ENCODE results near the gene CFC1.
"Not testable (repeated sequence)": the region's sequence is repeated elsewhere in the genome, so short reads cannot be mapped to it uniquely, and the experiment has no call there.

CFC1 gene

GRCh38 chr2:130599393-130599792 lies at the start of gene CFC1:
Gene CFC1, minus strand, starts transcription at chr2:130599575. Its CDS starts 288 bp downstream, at chr2:130599287.
- not testable (repeated sequence) for DNase-seq (ENCODE audit: extremely low read depth in 1 of 2, low read depth in 1 of 2)

GRCh38 chr2:130641688-130642087 lies 42.3 kb upstream of the CFC1 start:
- DNase-seq (ENCODE audit: extremely low read depth in 1 of 2, low read depth in 1 of 2) = not testable (repeated sequence)

GRCh38 chr2:130638973-130639372 lies 39.6 kb upstream of the CFC1 start:
- not testable (repeated sequence) for DNase-seq (ENCODE audit: extremely low read depth in 1 of 2, low read depth in 1 of 2)

- DNase-seq (ENCODE audit: extremely low read depth in 1 of 2, low read depth in 1 of 2) = not testable (repeated sequence)
Measured at GRCh38 chr2:130628784-130629475, 29.6 kb upstream of the CFC1 start.

DNA sequence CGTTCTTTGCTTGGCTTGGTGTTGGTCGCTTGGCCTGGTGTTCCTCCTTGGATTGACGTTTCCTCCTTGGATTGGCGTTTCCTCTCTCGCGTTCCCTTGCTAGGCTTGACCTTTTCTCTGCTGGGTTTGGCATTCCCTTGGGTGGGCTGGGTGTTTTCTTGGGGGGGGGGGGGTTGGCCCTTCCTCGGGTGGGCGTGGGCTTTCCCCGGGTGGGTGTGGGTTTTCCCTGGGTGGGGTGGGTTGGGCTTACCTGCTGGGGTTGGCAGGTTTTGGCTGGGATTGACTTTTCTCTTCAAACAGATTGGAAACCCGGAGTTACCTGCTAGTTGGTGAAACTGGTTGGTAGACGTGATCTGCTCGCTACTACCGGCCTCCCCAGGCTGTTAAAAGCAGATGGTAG lies 11.8 kb upstream of the CFC1 start, which contains the start of gene POTEJ:
Gene POTEJ (plus strand): TSS at position 301 of the 400 bp plus-strand sequence. CDS start 93 bp downstream, at position 394.
- DNase-seq (ENCODE audit: extremely low read depth in 1 of 2, low read depth in 1 of 2) = not testable (repeated sequence)

GRCh38 chr2:130610486-130610885 lies 11.1 kb upstream of the CFC1 start:
- not testable (repeated sequence) for DNase-seq (ENCODE audit: extremely low read depth in 1 of 2, low read depth in 1 of 2)

- DNase-seq (ENCODE audit: extremely low read depth in 1 of 2, low read depth in 1 of 2) = not testable (repeated sequence)
Measured at GRCh38 chr2:130609002-130609920, 9.9 kb upstream of the CFC1 start.

DNA sequence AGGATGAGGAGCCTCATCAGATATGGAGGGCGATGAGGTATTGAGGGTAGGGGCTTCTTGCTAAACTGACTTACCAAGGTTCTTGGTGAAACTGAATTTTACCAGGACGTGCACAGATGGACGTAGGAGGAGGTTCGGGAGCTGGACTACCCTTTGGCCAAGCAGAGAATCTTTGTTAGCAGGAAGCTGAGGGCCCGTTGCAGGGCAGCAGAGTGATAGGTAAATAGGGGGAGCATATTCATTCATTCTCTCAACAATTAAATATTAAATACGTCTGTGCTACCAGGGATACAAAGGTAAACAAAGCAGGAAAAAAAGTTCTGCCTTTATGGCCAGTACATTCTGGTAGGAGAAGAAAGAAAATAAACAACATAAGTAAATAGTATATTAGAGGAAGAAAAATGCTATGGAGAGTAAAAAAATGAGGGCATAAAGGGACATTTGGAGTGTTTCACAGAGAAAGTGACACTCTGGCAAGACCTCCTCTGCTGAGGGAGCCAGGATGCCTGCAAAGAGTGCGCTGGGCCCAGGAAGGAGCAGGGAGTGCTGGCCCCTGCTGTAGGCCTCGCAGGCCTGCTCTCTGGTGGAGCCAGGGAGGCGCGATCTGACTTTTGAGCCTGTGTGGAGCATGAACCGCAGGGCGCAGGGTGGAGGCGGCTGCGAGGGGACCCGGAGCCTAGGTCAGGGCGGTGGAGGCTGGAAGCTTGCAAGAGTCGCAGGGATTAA lies 9.1 kb upstream of the CFC1 start:
- DNase-seq (ENCODE audit: extremely low read depth in 1 of 2, low read depth in 1 of 2) = not testable (repeated sequence)

- not testable (repeated sequence) for DNase-seq (ENCODE audit: extremely low read depth in 1 of 2, low read depth in 1 of 2)
Measured at GRCh38 chr2:130601648-130602302, 2.4 kb upstream of the CFC1 start.

DNA sequence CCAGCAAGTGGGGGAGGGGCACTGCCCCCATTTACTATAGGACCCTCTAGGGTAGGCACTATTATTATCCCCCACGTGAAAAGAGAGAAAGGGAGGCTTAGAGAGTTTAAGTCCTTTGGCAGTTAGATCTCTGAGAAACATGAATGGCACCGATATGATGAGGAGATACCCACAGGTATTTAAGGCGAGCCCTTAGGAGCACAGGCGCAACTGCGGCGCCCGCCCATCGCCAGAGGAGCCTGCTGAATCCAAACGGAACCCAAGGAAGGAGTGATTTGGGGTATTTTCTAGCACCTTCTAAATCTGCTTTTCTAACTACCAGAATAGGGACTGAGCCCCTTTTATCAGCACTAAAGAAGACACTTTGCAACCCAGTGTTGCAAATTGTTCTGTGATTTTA lies 551 bp upstream of the CFC1 start:
- not testable (repeated sequence) for DNase-seq (ENCODE audit: extremely low read depth in 1 of 2, low read depth in 1 of 2)

- DNase-seq (ENCODE audit: extremely low read depth in 1 of 2, low read depth in 1 of 2) = not testable (repeated sequence)
Measured at GRCh38 chr2:130598463-130598862, 912 bp downstream of the CFC1 start.

DNA sequence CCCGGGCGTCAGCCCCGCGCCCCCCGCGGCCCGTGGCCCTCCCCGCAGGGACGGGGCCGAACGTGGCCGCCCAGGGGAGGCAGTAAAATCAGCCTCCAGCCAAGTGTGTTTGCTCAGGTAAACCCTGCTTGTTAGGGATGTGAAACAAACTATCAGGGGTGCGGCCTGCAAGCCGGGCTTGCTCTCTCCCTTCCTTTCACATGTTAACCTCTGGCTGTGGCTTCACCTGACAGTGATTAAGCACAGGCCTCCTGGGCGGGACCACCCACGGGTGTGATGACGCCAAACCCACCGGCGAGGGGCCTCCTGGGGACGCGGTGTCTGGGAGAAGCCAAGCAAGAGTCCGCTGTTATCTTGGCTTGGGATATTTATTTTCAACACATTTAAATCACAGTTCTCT lies 1.4 kb downstream of the CFC1 start:
- not testable (repeated sequence) for DNase-seq (ENCODE audit: extremely low read depth in 1 of 2, low read depth in 1 of 2)

DNA sequence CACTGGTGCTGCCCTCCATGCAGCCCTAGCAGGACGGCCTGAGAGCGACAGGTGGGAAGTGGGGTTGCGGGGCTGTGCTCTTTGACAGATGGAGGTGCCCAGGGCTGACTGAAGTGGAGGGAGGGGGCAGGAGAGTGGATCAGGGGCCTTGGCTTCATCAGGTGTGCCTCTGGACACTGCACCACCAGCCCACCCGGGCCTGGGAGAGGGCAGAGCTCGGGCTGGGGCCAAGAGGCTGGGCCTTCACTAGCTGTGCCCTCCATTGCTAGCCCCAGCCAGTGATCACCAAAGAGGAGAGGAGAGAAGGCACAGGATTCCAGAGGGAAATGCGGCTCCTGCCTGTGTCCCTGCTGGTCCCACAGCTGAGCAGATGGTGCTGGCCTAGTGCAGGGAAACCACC lies 2.6 kb downstream of the CFC1 start:
- not testable (repeated sequence) for DNase-seq (ENCODE audit: extremely low read depth in 1 of 2, low read depth in 1 of 2)

DNA sequence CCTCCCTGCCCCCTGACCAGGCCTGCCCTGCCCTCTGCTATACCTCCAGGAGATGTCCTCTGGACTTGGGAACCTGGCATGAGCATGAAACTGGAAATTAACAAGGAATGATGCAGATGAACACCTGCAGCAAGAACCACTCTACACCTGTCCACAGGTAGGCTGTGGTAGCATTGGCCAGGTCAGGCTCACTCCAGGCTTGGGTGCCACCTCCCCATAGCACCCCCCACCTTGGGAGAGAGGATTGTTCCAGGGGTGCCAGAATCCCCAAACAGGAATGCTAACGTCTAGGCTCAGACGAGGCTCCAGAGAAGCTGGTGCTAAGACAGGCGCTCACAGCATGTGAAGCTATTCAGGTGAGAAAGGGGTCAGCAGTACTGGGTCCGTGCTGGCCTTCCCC lies 5.4 kb downstream of the CFC1 start:
- not testable (repeated sequence) for DNase-seq (ENCODE audit: extremely low read depth in 1 of 2, low read depth in 1 of 2)

GRCh38 chr2:130592791-130593414 lies 6.5 kb downstream of the CFC1 start:
- DNase-seq (ENCODE audit: extremely low read depth in 1 of 2, low read depth in 1 of 2) = not testable (repeated sequence)

DNA sequence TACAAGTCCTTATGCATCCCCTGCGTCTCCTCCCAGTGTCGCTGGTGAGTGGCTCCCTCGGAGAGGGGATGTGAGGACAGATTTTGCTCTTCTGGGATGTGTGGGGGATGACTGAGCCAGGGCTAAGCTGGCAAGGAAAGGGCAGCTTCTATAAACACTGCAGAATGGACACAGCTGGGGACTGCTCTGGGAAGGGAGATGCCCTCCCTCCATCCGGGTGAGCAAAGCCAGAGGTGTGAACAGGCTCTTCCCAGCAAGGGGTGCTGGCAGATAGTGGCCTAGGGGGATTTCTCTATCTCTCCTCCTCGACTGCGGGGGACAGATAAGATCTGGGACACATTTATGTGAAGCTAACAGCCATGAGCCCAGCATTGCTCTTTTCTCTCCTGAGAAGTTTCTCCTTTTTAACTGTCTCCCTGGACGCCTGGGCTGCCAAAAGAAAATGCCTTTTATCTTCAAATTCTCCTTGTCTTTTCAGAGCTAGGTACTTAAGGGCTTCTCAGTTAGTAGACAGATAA lies 8.5 kb downstream of the CFC1 start:
- not testable (repeated sequence) for DNase-seq (ENCODE audit: extremely low read depth in 1 of 2, low read depth in 1 of 2)

DNA sequence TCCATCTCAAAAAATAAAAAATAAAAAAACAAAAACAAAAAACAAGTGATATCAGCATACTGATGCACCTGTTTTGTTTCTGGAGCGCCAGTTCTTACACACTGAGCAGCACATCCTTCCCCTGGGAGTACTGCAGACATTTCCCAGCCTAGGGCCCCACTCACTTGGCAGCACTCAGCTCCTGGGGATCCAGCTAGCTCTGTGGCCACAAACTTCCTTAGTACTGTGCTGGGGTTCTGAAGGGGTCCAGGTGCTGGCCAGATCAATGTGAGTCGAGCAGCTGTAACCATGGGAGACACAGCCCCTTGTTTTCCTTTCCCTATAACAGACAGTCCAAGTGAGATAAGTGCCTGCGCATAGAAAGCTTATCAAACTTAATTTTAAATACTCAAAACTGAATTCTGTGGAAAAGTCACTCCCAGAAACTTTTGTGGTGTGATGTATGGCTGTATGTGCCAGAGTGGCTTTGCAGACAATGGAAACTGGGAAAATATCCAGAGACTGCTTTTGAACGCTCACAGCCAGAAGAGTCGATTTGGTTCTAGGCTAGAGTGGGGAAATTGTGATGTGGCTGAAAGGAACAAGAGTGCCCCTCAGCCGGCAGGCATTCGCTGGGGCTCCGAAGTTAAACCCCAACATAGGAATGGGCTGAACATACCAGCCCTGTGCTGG lies 9.1 kb downstream of the CFC1 start:
- not testable (repeated sequence) for DNase-seq (ENCODE audit: extremely low read depth in 1 of 2, low read depth in 1 of 2)

DNA sequence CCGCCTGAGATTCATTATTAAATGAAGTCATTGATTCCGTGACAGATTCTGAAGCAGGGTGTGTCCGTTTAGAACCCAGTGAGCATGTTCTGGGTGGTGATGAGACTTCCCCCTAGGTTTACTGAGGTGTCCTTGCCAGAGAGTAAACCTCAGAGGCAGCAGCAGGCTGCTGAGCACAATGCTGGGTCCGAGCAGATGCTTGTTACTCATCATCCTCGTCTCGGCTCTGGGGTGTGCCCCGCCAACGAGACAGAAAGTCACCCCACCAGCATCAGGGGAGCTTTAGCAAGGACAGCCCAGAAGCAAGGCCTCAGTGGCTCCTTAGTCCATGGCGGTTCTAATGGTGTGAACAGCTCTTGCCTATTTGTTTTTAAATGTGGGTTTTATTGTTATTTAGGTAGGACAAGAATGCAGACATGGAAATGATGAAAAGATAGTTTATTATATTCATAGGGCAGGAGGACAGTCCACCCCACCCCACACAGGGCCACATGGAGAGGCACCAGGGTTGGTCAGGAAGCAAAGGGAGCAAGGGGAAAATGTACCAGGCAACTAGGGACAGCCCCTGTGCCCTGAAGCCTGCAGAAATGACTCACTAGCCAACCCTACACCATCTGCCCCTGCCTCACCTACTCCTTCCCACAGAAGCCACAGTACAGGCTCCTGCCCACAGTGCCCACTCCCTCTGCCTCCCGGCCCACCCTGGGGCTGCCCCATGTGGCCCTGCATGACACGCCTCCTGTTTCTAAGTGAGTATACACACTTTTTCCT lies 10.5 kb downstream of the CFC1 start:
- peak; percentile 5 to 6 for DNase-seq (ENCODE audit: extremely low read depth in 1 of 2, low read depth in 1 of 2)
